Progenitor cell of endocrine pancreas (in vitro differentiated cells): ENCODE results near the gene NTSR2. TPM values are rescaled to one million over a fixed set of nuclear protein-coding genes. Genes with fewer than 3 reads are reported as not detected.

Experiments
- DNase-seq: peaks from one replicate; pipeline ENCODE4 v3.0.0; 2021; ENCODE audit warnings: low spot score; ENCODE audit not compliant: unreplicated experiment
- H3K27ac Mint-ChIP-seq: 2 replicates; pipeline ENCODE4 v1.8.0; 2021; ENCODE audit warnings: mild to moderate bottlenecking, moderate library complexity, mixed read lengths
- H3K27me3 Mint-ChIP-seq: 2 replicates; pipeline ENCODE4 v1.8.0; 2021; ENCODE audit warnings: mixed read lengths
- H3K36me3 Mint-ChIP-seq: 2 replicates; pipeline ENCODE4 v1.8.0; 2022; ENCODE audit warnings: mixed read lengths; ENCODE audit not compliant: insufficient read depth
- H3K4me1 Mint-ChIP-seq: 2 replicates; pipeline ENCODE4 v1.8.0; 2021; ENCODE audit warnings: low read depth, mixed read lengths
- H3K4me3 Mint-ChIP-seq: 2 replicates; pipeline ENCODE4 v1.8.0; 2021; ENCODE audit warnings: low read depth, mild to moderate bottlenecking, moderate library complexity, mixed read lengths
- H3K9me3 Mint-ChIP-seq: 2 replicates; pipeline ENCODE4 v1.8.0; 2021; ENCODE audit warnings: low read depth, mixed read lengths
- total RNA-seq: library from RNA; stranded (reverse); gene quantifications from 2 replicates; pipeline ENCODE4 v1.2.1, GENCODE V29; 2021
- TF ChIP-seq, protein P1 (sequence below): fragments of 200-600 bp; sonication (generic); IDR thresholded peaks from one replicate; pipeline ENCODE4 v1.5.0; 2021; ENCODE audit warnings: antibody characterized with exemption, mild to moderate bottlenecking; ENCODE audit not compliant: unreplicated experiment

The NTSR2 gene
- total RNA-seq, 1 donor from 2014 or later = not detected

DNA sequence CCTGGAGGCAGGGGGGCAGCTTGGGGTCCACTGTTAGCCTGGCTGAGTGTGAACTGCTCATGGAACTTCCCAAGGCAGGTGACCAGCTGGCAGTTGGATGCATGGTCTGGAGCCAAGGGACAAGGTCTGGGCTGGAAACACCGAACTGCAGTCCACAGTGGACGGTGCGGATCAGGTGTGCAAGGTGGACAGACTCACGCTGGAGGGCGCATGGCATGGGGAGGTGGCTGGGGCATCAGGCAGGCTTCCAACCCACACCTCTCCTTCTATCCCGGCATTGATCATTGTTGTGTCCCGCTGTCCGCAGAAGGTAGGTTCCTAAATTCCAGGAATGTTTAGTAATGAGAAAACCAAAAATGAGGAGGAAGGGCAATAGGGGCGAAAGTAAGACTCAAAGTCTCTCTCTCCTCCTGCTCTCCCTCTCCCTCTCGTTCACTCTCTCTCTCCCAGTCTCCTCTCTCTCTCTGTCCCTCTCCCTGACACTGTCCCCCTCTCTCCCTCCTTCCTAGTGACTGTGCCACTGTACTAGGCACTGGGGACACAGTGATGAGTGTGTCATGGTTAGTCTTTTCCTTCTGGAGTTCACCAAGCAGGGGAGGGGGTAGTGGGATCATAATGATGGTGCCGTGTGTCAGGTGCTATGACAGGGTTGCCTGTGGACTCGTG, 46.1 kb upstream of the NTSR2 start:
- H3K27me3 Mint-ChIP-seq = peaks cover 52% of the 10 kb centered on the region
- no peaks in the 10 kb centered on the region for H3K36me3 Mint-ChIP-seq
- H3K9me3 Mint-ChIP-seq = no peaks in the 10 kb centered on the region
- H3K4me1 Mint-ChIP-seq = peaks cover 2% of the 10 kb centered on the region
- TF ChIP-seq, protein P1, sequence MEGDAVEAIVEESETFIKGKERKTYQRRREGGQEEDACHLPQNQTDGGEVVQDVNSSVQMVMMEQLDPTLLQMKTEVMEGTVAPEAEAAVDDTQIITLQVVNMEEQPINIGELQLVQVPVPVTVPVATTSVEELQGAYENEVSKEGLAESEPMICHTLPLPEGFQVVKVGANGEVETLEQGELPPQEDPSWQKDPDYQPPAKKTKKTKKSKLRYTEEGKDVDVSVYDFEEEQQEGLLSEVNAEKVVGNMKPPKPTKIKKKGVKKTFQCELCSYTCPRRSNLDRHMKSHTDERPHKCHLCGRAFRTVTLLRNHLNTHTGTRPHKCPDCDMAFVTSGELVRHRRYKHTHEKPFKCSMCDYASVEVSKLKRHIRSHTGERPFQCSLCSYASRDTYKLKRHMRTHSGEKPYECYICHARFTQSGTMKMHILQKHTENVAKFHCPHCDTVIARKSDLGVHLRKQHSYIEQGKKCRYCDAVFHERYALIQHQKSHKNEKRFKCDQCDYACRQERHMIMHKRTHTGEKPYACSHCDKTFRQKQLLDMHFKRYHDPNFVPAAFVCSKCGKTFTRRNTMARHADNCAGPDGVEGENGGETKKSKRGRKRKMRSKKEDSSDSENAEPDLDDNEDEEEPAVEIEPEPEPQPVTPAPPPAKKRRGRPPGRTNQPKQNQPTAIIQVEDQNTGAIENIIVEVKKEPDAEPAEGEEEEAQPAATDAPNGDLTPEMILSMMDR = no peak
- no peak overlapping the region for H3K27ac Mint-ChIP-seq
- no peak overlapping the region for H3K4me3 Mint-ChIP-seq
- DNase-seq = no peak

DNA sequence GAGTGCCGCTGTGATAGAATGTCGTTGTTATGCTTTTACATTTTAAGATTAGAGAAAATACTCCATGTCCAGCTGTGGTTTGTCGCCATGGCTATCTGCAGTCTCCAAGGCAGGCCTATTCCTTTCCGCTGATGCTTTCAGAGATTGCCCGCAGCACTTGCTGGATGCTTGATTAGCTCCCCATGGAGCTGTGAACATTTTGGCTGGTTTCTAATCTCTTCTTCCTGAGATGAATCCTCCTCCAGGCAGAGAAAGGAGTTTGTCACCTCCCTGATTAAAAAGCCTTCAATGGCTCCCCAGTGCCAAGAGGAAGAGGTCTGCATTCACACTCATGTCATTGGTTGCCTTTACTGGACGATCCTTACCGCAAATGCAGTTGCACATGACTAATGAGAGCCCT, 43.8 kb upstream of the NTSR2 start:
- Mint-ChIP-seq H3K9me3 (no peaks in the 10 kb centered on the region), H3K27ac (no peak overlapping the region), H3K27me3 (peaks cover 39% of the 10 kb centered on the region), H3K4me1 (no peaks in the 10 kb centered on the region), H3K4me3 (no peak overlapping the region), H3K36me3 (no peaks in the 10 kb centered on the region)
- TF ChIP-seq, protein P1 = no peak
- no peak for DNase-seq

DNA sequence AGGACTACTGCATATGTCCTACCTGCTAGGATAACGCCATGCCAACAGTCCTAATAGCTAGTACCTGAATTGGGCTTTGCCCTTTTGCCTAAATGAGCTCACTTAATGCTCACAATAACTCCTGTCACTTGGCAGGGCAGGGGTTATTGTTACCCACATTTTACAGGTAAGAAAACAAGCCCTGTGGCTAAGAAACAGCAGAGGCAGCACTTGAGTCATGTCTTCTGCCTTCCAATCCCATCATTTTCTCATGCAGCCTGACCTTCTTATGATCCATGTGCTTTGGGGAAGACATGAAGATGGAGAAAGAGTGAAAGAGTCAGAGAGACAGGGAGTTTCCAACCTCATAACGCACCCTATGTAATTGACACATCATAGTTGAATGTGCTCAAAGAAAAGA, 42.9 kb upstream of the NTSR2 start:
- Mint-ChIP-seq H3K27ac (no peak overlapping the region), H3K4me1 (no peaks in the 10 kb centered on the region), H3K4me3 (no peak overlapping the region), H3K9me3 (no peaks in the 10 kb centered on the region), H3K27me3 (peaks cover 33% of the 10 kb centered on the region), H3K36me3 (no peaks in the 10 kb centered on the region)
- TF ChIP-seq, protein P1 = no peak
- no peak for DNase-seq

DNA sequence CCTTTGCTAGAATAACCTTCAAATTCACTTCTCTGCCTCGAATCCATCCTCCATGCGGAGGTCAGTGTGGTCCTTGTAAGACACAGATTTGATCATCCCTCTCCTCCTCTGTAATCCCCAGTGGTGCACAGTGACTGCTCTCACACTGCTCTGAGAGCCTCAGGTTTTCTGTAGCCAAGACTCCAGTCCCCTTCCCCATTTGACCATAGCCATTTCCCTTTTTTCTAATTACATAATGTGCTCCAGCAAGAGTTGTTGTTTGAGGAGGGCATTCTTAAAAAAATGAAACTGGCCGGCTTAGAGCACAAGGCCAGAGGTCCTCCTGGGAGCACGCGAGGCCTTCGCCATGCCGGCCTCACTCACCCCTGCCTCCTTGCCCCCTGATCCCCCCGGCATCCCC, 41.8 kb upstream of the NTSR2 start:
- Mint-ChIP-seq H3K4me3 (no peak overlapping the region), H3K9me3 (no peaks in the 10 kb centered on the region), H3K27me3 (peaks cover 27% of the 10 kb centered on the region), H3K27ac (no peak overlapping the region), H3K4me1 (no peaks in the 10 kb centered on the region), H3K36me3 (no peaks in the 10 kb centered on the region)
- TF ChIP-seq, protein P1 = no peak
- no peak for DNase-seq

DNA sequence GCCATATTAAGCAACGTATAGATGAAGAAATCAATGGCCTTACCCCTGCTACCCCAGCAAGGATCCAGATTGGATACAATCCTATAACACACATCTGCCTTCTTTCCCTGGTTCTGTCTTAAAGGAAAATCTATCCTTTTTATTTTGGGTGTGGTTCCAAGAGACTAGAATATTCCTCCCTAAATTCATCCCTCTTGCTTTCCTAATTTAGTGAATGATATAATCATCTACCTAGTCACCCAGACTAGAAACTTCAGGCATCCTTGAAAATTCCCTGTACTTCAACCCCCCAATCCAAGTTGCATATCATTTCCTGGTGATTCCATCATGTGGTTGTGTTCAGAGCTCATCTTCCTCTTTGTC, 41.3 kb upstream of the NTSR2 start:
- peaks cover 22% of the 10 kb centered on the region for H3K27me3 Mint-ChIP-seq
- no peak overlapping the region for H3K27ac Mint-ChIP-seq
- H3K4me3 Mint-ChIP-seq = no peak overlapping the region
- TF ChIP-seq, protein P1 = no peak
- H3K4me1 Mint-ChIP-seq = no peaks in the 10 kb centered on the region
- H3K9me3 Mint-ChIP-seq = no peaks in the 10 kb centered on the region
- no peak for DNase-seq
- no peaks in the 10 kb centered on the region for H3K36me3 Mint-ChIP-seq
